Thyroid gland (tissue), 4 donors: ENCODE measurements around the gene TOPORS. TPM values are rescaled to one million over a fixed set of nuclear protein-coding genes. Genes with fewer than 3 reads are reported as not detected.

Source experiments
- DNase-seq, 2 donors: peaks; one replicate each; pipeline ENCODE4 v3.0.0-alpha.2; 2019
- H3K27ac ChIP-seq, 3 donors: fragments of 200-600 bp; sonication (generic); 1 replicate in 2 of 3; 2 replicates in 1 of 3; pipeline ENCODE4 v1.5.1; 2016 to 2019; ENCODE audit warnings: mild to moderate bottlenecking in 1 of 3, moderate library complexity in 1 of 3
- H3K27me3 ChIP-seq: fragments of 200-600 bp; sonication (generic); one replicate; pipeline ENCODE4 v1.5.1; 2019
- H3K36me3 ChIP-seq, 2 donors: fragments of 200-600 bp; sonication (generic); one replicate each; pipeline ENCODE4 v1.5.1; 2016 to 2019
- H3K4me1 ChIP-seq, 2 donors: fragments of 200-600 bp; sonication (generic); one replicate each; pipeline ENCODE4 v1.5.1; 2017 to 2019
- H3K4me3 ChIP-seq, 3 donors: fragments of 200-600 bp; sonication (generic); replicated peaks in 1 of 3; 1 replicate in 2 of 3; 2 replicates in 1 of 3; pipeline ENCODE4 v1.5.1; 2016; ENCODE audit warnings: mild to moderate bottlenecking in 1 of 3
- H3K9me3 ChIP-seq: fragments of 200-600 bp; sonication (generic); one replicate; pipeline ENCODE4 v1.5.1; 2017
- POLR2A ChIP-seq, 2 donors: fragments of 450-650 bp; IDR thresholded peaks; one replicate each; pipeline ENCODE4 v1.6.1; 2017; ENCODE audit warnings: antibody characterized with exemption in 2 of 2, mild to moderate bottlenecking in 2 of 2, moderate library complexity in 1 of 2
- WGBS, 2 donors: methylation state at CpG; one replicate each; pipeline ENCODE4 v1.1.5; 2017; 5-methylcytosine and 5-hydroxymethylcytosine counted together
- intact Hi-C: fragments of 100-400 bp; cut with DNase I; formaldehyde crosslinking; loops from one replicate; pipeline ENCODE4 v1.15.1; 2023
- total RNA-seq, 4 donors: library from RNA; depleted of rRNA; stranded (reverse); fragments of >200 nt; gene quantifications; one replicate each; pipeline ENCODE4 v1.2.3, GENCODE V29; 2016
- TF ChIP-seq, protein P1 (sequence below), 6 experiments: fragments of 200-600 bp in 3 of 6; fragments of 450-650 bp in 3 of 6; sonication (generic) in 3 of 6; IDR thresholded peaks; one replicate each; pipeline ENCODE4 v1.5.1; 2016 to 2019; ENCODE audit warnings: antibody characterized with exemption in 6 of 6, mild to moderate bottlenecking in 2 of 6, inconsistent platforms in 1 of 6, moderate library complexity in 1 of 6

Gene TOPORS
- total RNA-seq, 4 donors from 2014 or later, result 23.7 to 31.8 (median 28.8) TPM

DNA sequence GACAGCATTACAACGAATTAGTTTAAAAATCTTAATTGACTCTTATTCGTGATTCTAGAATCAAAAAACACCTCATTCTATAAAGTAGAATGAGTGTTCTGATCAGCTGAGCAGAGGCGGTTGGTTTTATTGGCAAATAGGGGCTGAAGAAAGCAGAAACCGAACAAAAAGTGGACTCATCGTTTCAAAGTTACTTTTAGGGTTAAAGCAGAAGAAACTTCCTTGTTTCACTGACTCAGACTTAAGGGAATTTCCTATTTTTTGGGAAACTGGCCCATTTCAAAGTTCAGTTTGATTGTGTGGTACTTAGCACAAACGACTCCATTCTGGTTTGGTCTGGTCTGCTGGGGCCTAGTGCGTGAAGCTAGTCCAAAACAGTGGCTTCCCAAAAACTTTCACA is 21.4 kb upstream of the TOPORS start:
- Histone ChIP-seq H3K27me3 (no peaks in the 10 kb centered on the region), H3K4me3 (no peak overlapping the region), H3K4me1 (peaks cover 12 to 20% of the 10 kb centered on the region in 2 donors), H3K9me3 (no peaks in the 10 kb centered on the region), H3K36me3 (no peaks in the 10 kb centered on the region), H3K27ac (no peak overlapping the region)
- TF ChIP-seq POLR2A (IDR thresholded peaks at IDR 0.05), result no peak
- TF ChIP-seq, protein P1, sequence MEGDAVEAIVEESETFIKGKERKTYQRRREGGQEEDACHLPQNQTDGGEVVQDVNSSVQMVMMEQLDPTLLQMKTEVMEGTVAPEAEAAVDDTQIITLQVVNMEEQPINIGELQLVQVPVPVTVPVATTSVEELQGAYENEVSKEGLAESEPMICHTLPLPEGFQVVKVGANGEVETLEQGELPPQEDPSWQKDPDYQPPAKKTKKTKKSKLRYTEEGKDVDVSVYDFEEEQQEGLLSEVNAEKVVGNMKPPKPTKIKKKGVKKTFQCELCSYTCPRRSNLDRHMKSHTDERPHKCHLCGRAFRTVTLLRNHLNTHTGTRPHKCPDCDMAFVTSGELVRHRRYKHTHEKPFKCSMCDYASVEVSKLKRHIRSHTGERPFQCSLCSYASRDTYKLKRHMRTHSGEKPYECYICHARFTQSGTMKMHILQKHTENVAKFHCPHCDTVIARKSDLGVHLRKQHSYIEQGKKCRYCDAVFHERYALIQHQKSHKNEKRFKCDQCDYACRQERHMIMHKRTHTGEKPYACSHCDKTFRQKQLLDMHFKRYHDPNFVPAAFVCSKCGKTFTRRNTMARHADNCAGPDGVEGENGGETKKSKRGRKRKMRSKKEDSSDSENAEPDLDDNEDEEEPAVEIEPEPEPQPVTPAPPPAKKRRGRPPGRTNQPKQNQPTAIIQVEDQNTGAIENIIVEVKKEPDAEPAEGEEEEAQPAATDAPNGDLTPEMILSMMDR (IDR thresholded peaks at IDR 0.05), result no peak
- DNase-seq, result no peak
- intact Hi-C loops, result loop anchor here (2.0 kb wide), 1 partner anchor 189 kb away; the partner anchor contains the start of gene ACO1
- 81 to 84% methylated on average over 7 of the region's 7 CpGs for WGBS, 2 donors

DNA sequence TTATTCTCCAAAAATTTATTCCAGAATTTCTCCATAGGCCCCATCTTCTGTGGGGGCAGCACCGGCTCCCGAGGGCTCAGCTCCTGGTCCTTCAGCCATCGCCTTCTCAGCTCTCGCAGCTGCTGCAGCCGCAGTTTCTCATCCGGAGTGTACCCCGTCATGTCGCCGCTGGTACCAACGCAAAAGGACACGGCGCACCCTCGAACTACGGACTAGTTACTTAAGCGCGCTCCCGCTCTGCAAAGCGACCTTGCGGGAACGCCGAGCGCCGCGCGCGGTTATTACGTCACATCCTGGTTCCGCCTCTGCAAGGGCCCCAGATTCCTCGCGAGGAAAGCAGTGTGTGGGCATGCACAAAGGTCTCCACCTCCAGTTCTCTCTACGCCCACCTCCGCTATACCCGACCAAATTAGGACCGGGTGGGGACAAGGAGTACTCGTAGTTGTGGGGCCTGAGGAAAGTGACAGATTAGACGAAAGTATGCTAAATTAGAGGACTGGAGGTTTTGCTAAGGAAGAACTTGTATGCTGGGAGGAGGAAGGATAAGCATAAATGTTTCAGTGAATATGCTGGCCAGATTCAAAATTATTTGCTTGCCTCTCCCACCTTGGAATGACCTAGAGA is 20.6 kb upstream of the TOPORS start, which contains the start of gene NDUFB6:
Gene NDUFB6, minus strand, starts transcription at position 260 of the 624 bp plus-strand sequence. Its CDS starts 99 bp downstream, at position 161.
- TF ChIP-seq, protein P1 (IDR thresholded peaks at IDR 0.05), result no peak
- TF ChIP-seq POLR2A (IDR thresholded peaks at IDR 0.05), result peak in 1 of 2 donors; percentile 78
- Histone ChIP-seq H3K4me3 (peak within 1 kb of the TSS; percentile 76 to 82 (median 81)), H3K4me1 (peaks cover 12 to 20% of the 10 kb centered on the region in 2 donors), H3K27me3 (no peaks in the 10 kb centered on the region), H3K36me3 (peaks cover 0 to 4% of the 10 kb centered on the region in 2 donors), H3K27ac (peak within 1 kb of the TSS; percentile 65 to 89 (median 83)), H3K9me3 (no peaks in the 10 kb centered on the region)
- DNase-seq, result peak; percentile 92 to 93
- intact Hi-C loops, result loop anchor here (2.0 kb wide), 1 partner anchor 188 kb away; the partner anchor contains the start of gene ACO1
- 1% methylated on average over 32 to 35 of the region's 36 CpGs for whole genome bisulfite sequencing, 2 donors

DNA sequence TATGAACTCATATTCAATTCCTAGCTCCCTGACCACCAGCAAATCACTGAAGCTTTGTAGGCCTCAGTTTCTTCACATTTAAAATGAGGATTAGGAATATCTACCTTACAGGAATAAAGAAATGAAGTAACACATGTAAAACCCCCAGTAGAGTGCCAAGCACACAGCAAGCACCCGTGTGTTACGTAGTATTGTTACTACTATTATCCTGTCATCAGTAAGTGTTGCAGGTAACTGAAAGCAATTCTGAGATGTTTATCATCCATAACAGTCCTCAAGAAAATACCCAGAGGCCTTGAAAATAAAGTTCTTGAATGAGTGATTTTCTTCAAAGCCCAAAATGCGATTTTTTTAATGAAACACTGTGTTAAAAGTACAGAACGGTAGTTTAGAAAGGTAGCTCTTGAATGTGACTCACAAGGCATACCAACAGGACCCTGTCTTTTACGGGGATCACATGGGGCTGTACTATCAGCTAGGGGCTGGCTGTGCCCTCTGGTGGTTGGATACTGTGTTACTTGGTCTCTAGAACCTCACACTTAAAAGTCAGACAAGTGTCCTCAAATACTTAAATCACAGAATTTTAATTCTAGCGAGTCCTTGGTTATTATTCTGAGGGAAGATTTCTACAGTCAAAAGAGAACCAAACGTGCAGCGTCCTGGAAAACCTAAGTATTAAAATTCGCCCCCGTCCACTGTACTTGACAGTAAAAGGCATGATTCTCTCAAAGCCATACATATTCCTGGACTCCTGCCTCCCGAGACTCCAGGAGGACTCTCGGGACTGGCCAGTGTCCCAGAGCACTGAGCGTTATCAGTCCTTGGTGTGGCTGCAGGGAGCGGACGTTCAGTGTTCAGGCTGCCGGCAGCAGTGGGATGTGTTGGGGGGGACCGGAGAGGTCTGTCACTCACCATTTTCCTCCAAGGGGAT is 19.8 kb upstream of the TOPORS start:
- H3K27me3 ChIP-seq, result no peaks in the 10 kb centered on the region
- intact Hi-C loops, result loop anchor here (2.0 kb wide), 1 partner anchor 187 kb away; the partner anchor contains the start of gene ACO1
- TF ChIP-seq, protein P1 (IDR thresholded peaks at IDR 0.05), result peak in 5 of 6 experiments; percentile 38 to 68 (median 53)
- TF ChIP-seq POLR2A (IDR thresholded peaks at IDR 0.05), result no peak
- H3K4me1 ChIP-seq, result peaks cover 12 to 20% of the 10 kb centered on the region in 2 donors
- H3K27ac ChIP-seq, result peak overlapping the region; percentile 65 to 89 (median 83)
- WGBS, 2 donors, result 1% methylated on average over 17 of the region's 17 CpGs
- peak; percentile 65 to 71 for DNase-seq
- peak overlapping the region; percentile 76 to 82 (median 81) for H3K4me3 ChIP-seq
- no peaks in the 10 kb centered on the region for H3K9me3 ChIP-seq
- H3K36me3 ChIP-seq, result peaks cover 0 to 9% of the 10 kb centered on the region in 2 donors

DNA sequence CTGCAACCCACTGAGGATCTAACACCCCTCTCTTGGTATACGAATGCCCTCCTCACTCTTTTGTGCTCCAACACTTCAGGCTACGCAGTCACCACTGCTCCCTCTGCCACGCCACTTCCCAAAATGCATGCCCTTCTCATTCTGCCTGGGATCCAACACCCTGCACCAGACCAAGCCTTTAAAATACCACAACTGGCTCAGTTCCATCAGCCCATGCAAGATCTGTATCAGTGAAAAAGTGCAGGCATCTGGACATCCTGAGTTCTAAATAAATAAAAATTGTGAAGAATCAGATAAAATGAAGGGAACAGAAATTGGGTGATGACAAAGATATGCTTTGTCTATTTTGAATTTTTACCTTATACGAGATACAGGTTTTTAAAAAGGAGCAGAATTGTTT is 17.9 kb upstream of the TOPORS start:
- Histone ChIP-seq H3K4me3 (no peak overlapping the region), H3K4me1 (peaks cover 12 to 20% of the 10 kb centered on the region in 2 donors), H3K36me3 (peaks cover 2 to 16% of the 10 kb centered on the region in 2 donors), H3K27me3 (no peaks in the 10 kb centered on the region), H3K9me3 (no peaks in the 10 kb centered on the region), H3K27ac (no peak overlapping the region)
- intact Hi-C loops, result no loop called here
- TF ChIP-seq POLR2A (IDR thresholded peaks at IDR 0.05), result no peak
- TF ChIP-seq, protein P1 (IDR thresholded peaks at IDR 0.05), result no peak
- DNase-seq, result no peak
- 94 to 95% methylated on average over 4 of the region's 4 CpGs for WGBS, 2 donors
